MCF 10A (cell line): ENCODE measurements around the gene MRPS34. TPM values are rescaled to one million over a fixed set of nuclear protein-coding genes. Genes with fewer than 3 reads are reported as not detected.
A peak's percentile ranks its signal among the peaks of the same experiment; 100 is the strongest.

Source experiments
- BruUV-seq: library from RNA; stranded (reverse); fragments of 400-500 nt; replicated peaks from 2 replicates; lab custom pipeline; 2021; lab: Mats Ljungman, UMichigan
- CTCF ChIA-PET: fragments of 300-600 bp; sonication (Branson Sonifier 250); formaldehyde crosslinking; extraction: SDS; loops from one replicate; lab custom pipeline; 2021; ENCODE audit warnings: antibody characterized with exemption, inconsistent platforms; lab: Yijun Ruan, JAX
- POLR2A ChIA-PET: fragments of 300-600, 350-650 bp; sonication (Branson Sonifier 250); formaldehyde crosslinking; extraction: SDS; loops from one replicate; lab custom pipeline; 2020; ENCODE audit warnings: antibody characterized with exemption, inconsistent platforms; lab: Yijun Ruan, JAX
- DNase-seq: peaks from one replicate; pipeline ENCODE4 v3.0.0-alpha.2; 2018; ENCODE audit not compliant: unreplicated experiment
- H3K27ac Mint-ChIP-seq: one replicate; pipeline ENCODE4 v1.8.0; 2022; ENCODE audit warnings: mild to moderate bottlenecking, low read depth, mixed read lengths; ENCODE audit not compliant: unreplicated experiment
- H3K27me3 Mint-ChIP-seq: one replicate; pipeline ENCODE4 v1.8.0; 2022; ENCODE audit warnings: mixed read lengths; ENCODE audit not compliant: insufficient read depth, unreplicated experiment
- H3K36me3 Mint-ChIP-seq: one replicate; pipeline ENCODE4 v1.8.0; 2022; ENCODE audit warnings: mild to moderate bottlenecking, moderate library complexity, mixed read lengths; ENCODE audit not compliant: insufficient read depth, unreplicated experiment
- H3K4me1 Mint-ChIP-seq: one replicate; pipeline ENCODE4 v1.8.0; 2022; ENCODE audit warnings: mixed read lengths; ENCODE audit not compliant: insufficient read depth, unreplicated experiment
- H3K4me3 Mint-ChIP-seq: one replicate; pipeline ENCODE4 v1.8.0; 2022; ENCODE audit warnings: mild to moderate bottlenecking, moderate library complexity, mixed read lengths; ENCODE audit not compliant: unreplicated experiment
- H3K9me3 Mint-ChIP-seq: one replicate; pipeline ENCODE4 v1.8.0; 2022; ENCODE audit warnings: mixed read lengths; ENCODE audit not compliant: unreplicated experiment
- CTCF ChIP-seq: fragments of 200-600 bp; IDR thresholded peaks from one replicate; pipeline ENCODE4 v1.8.0; 2022; ENCODE audit warnings: antibody characterized with exemption, mild to moderate bottlenecking; ENCODE audit not compliant: unreplicated experiment
- intact Hi-C: fragments of 100-400 bp; cut with micrococcal nuclease; formaldehyde crosslinking; loops from 2 replicates; pipeline ENCODE4 v1.14.1; 2022
- total RNA-seq: library from RNA; stranded (reverse); gene quantifications from 2 replicates; pipeline ENCODE4 v1.2.3, GENCODE V29; 2022

Gene MRPS34
- total RNA-seq, 1 experiment from 2014 or later: 102 TPM

GRCh38 chr16:1765826-1766225, 7.1 kb downstream of the MRPS34 start:
- intact Hi-C loops: no loop called here
- Mint-ChIP-seq H3K4me1 (peaks cover 7% of the 10 kb centered on the region), H3K4me3 (no peak overlapping the region), H3K36me3 (peaks cover 80% of the 10 kb centered on the region), H3K9me3 (no peaks in the 10 kb centered on the region), H3K27me3 (no peaks in the 10 kb centered on the region), H3K27ac (no peak overlapping the region)
- no TSS peak for BruUV-seq
- no peak for TF ChIP-seq CTCF
- DNase-seq: no peak
- POLR2A ChIA-PET: interaction anchor here (1.1 to 1.8 kb wide), 5 partner anchors 11 to 88 kb away, joined by 3 to 5 read pairs (median 4); partner anchors contain the start of genes JPT2 and MAPK8IP3
- CTCF ChIA-PET: interaction anchor here (0.5 to 0.7 kb wide), 3 partner anchors 16 to 423 kb away, joined by 3 read pairs; partner anchors contain the start of gene MAPK8IP3

- no TSS peak for BruUV-seq
- no peaks in the 10 kb centered on the region for H3K27me3 Mint-ChIP-seq
- ChIA-PET CTCF (interaction anchor here (0.7 to 1.6 kb wide), 6 partner anchors 17 to 389 kb away, joined by 3 read pairs; partner anchors contain the start of gene MAPK8IP3), POLR2A (interaction anchor here (0.6 to 1.8 kb wide), 7 partner anchors 8 to 87 kb away, joined by 3 to 5 read pairs (median 4); partner anchors contain the start of genes EME2, JPT2, MAPK8IP3 and MRPS34)
- H3K9me3 Mint-ChIP-seq: no peaks in the 10 kb centered on the region
- no peak overlapping the region for H3K27ac Mint-ChIP-seq
- peaks cover 72% of the 10 kb centered on the region for H3K36me3 Mint-ChIP-seq
- peaks cover under 1% of the 10 kb centered on the region for H3K4me1 Mint-ChIP-seq
- DNase-seq: no peak
- intact Hi-C loops: no loop called here
- no peak overlapping the region for H3K4me3 Mint-ChIP-seq
- no peak for TF ChIP-seq CTCF
Measured at GRCh38 chr16:1764971-1765370, 8.0 kb downstream of the MRPS34 start.

DNA sequence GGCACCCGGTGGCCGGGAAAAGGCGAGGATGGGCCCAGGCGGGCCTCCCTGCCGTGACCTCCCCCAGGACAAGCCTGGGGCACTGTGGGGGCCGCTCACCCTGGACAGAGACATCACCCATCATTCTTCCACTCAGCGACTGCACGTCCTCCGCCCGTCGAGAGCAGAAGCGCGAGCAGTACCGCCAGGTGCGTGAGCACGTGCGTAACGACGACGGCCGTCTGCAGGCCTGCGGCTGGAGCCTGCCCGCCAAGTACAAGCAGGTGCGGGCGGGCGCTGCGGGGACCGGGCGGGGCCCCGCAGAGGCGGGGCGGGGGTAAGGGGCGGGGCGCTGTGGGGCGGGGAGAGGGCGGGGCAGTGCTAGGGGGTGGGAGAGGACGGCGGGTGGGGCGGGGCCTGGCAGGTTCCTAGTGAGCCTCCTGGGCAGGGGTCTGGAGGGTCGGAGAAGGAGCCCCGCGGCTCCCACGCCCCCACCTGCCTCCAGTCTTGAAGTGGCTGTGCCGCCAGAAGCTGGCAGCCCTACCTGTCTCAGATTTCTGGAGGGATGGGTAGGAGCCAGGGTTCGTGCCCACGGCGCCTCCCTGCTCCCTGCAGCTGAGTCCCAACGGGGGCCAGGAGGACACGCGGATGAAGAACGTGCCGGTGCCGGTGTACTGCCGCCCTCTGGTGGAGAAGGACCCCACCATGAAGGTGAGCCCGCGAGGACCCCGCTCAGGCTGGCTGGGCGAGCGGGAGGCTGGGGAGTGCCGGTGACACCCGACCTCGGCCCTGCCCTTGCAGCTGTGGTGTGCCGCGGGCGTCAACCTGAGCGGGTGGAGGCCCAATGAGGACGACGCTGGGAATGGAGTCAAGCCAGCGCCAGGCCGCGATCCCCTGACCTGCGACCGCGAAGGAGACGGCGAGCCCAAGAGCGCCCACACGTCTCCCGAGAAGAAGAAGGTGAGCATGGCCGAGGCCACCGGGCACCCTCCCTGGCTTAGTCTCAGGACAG, 9.1 kb downstream of the MRPS34 start:
- CTCF ChIA-PET: interaction anchor here (0.6 to 1.6 kb wide), 5 partner anchors 13 to 74 kb away, joined by 3 read pairs; no protein-coding TSS in a partner anchor
- Mint-ChIP-seq H3K9me3 (no peaks in the 10 kb centered on the region), H3K27ac (no peak overlapping the region), H3K4me3 (no peak overlapping the region), H3K27me3 (no peaks in the 10 kb centered on the region), H3K36me3 (peaks cover 61% of the 10 kb centered on the region), H3K4me1 (no peaks in the 10 kb centered on the region)
- intact Hi-C loops: no loop called here
- peak; percentile 33 for TF ChIP-seq CTCF
- no TSS peak for BruUV-seq
- DNase-seq: no peak
- POLR2A ChIA-PET: interaction anchor here (0.6 to 1.8 kb wide), 2 partner anchors 9 to 56 kb away, joined by 5 read pairs; partner anchors contain the start of genes EME2 and MRPS34
